ENCODE data around the gene STIM2. TPM values are rescaled to one million over a fixed set of nuclear protein-coding genes. Genes with fewer than 3 reads are reported as not detected.

STIM2 gene
- total RNA-seq, 4 donors from 2014 or later: 17.2 to 71.4 (median 20.7) TPM

DNA sequence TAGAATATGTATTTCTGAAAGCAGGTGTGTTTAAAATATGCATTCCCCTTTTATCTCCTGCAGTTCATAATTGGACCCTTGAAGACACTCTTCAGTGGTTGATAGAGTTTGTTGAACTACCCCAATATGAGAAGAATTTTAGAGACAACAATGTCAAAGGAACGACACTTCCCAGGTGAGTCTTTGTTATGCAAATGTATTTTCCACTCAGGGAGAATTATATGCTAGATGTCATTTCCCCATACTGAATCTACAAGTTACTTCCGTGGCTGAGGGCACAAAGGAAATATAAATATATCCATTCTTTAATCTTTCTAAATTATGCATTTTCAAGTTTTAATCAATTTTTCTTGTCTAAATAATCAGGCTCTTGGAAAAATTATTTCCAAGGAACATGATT lies 134.7 kb downstream of the STIM2 start:
- H3K27ac ChIP-seq: no peak overlapping the region
- no peaks in the 10 kb centered on the region for H3K27me3 ChIP-seq
- peaks cover 0 to 28% (median 10%) of the 10 kb centered on the region in 4 donors for H3K4me1 ChIP-seq
- no peaks in the 10 kb centered on the region for H3K9me3 ChIP-seq
- H3K36me3 ChIP-seq: no peaks in the 10 kb centered on the region
- no peak overlapping the region for H3K4me3 ChIP-seq
- no peak for DNase-seq
- TF ChIP-seq POLR2AphosphoS5 (IDR thresholded peaks at IDR 0.05): no peak
- TF ChIP-seq, protein P1, sequence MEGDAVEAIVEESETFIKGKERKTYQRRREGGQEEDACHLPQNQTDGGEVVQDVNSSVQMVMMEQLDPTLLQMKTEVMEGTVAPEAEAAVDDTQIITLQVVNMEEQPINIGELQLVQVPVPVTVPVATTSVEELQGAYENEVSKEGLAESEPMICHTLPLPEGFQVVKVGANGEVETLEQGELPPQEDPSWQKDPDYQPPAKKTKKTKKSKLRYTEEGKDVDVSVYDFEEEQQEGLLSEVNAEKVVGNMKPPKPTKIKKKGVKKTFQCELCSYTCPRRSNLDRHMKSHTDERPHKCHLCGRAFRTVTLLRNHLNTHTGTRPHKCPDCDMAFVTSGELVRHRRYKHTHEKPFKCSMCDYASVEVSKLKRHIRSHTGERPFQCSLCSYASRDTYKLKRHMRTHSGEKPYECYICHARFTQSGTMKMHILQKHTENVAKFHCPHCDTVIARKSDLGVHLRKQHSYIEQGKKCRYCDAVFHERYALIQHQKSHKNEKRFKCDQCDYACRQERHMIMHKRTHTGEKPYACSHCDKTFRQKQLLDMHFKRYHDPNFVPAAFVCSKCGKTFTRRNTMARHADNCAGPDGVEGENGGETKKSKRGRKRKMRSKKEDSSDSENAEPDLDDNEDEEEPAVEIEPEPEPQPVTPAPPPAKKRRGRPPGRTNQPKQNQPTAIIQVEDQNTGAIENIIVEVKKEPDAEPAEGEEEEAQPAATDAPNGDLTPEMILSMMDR (IDR thresholded peaks at IDR 0.05): no peak
- TF ChIP-seq EP300 (IDR thresholded peaks at IDR 0.05; ENCODE audit: low read depth): no peak
- TF ChIP-seq POLR2A (IDR thresholded peaks at IDR 0.05): no peak
- in situ Hi-C loops (cut with MboI; ENCODE audit: low pct_ligation_motif_present in 1 of 4, low pct_unique_long_range_greater_than_20kb in 1 of 4, low sequenced_read_pairs in 3 of 4): no loop called here
- 82 to 83% methylated on average over 2 of the region's 2 CpGs for WGBS, 2 donors (ENCODE audit: low coverage in 1 of 2)
- intact Hi-C loops (cut with DNase I; ENCODE audit: low total_unique reads): no loop called here

DNA sequence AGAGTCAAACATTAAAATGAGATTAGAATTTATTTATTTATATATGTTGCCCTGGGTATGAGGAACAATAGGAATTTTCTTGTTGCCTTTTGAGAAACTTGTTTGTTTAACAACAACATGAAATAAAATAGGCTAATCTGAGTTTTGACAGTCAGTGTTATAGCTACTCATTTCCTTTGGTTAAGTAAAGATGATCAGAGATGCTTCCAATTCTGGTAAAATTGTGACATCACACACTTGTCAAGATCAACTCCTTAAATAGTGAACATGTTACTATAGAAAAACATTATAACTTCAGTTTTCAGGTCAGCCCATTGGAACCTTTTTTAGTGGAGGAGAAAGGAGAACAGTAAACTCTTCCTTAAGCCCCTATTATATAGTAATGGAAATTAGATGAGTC lies 136.1 kb downstream of the STIM2 start:
- H3K4me3 ChIP-seq: no peak overlapping the region
- DNase-seq: no peak
- TF ChIP-seq POLR2A (IDR thresholded peaks at IDR 0.05) (no peak), EP300 (IDR thresholded peaks at IDR 0.05; ENCODE audit: low read depth) (no peak), POLR2AphosphoS5 (IDR thresholded peaks at IDR 0.05) (no peak)
- TF ChIP-seq, protein P1 (IDR thresholded peaks at IDR 0.05): no peak
- H3K9me3 ChIP-seq: no peaks in the 10 kb centered on the region
- intact Hi-C loops (cut with DNase I; ENCODE audit: low total_unique reads): no loop called here
- peaks cover 0 to 28% (median 10%) of the 10 kb centered on the region in 4 donors for H3K4me1 ChIP-seq
- in situ Hi-C loops (cut with MboI; ENCODE audit: low pct_ligation_motif_present in 1 of 4, low pct_unique_long_range_greater_than_20kb in 1 of 4, low sequenced_read_pairs in 3 of 4): no loop called here
- H3K27ac ChIP-seq: no peak overlapping the region
- no peaks in the 10 kb centered on the region for H3K36me3 ChIP-seq
- H3K27me3 ChIP-seq: no peaks in the 10 kb centered on the region

DNA sequence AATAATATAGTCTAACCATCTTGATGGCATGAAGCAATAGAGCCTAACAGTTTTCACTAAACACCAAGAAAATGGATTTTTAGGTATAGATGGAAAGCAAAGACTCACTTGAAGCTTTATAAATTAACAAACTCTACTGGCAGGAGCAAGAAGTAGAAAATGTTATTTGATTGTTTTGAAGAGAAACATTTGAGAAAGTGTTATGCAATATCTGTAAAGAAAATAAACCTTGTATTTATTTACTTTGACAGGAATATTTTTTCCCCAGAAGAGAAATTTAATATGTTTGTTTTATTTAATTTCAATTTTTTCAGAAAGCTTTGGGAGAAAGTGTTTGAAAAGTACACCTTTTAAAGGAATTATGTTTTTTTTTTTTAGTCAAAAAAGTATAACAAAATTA lies 139.0 kb downstream of the STIM2 start:
- TF ChIP-seq EP300 (IDR thresholded peaks at IDR 0.05; ENCODE audit: low read depth) (no peak), POLR2AphosphoS5 (IDR thresholded peaks at IDR 0.05) (no peak), POLR2A (IDR thresholded peaks at IDR 0.05) (no peak)
- TF ChIP-seq, protein P1 (IDR thresholded peaks at IDR 0.05): no peak
- no peak overlapping the region for H3K27ac ChIP-seq
- intact Hi-C loops (cut with DNase I; ENCODE audit: low total_unique reads) (no loop called here), in situ Hi-C loops (cut with MboI; ENCODE audit: low pct_ligation_motif_present in 1 of 4, low pct_unique_long_range_greater_than_20kb in 1 of 4, low sequenced_read_pairs in 3 of 4) (loop anchor here (10.0 to 25.0 kb wide), 6 partner anchors 135 to 662 kb away; partner anchors contain the start of genes STIM2 (in 1 of the 4) and TBC1D19 (in 1 of the 4))
- no peaks in the 10 kb centered on the region for H3K36me3 ChIP-seq
- peaks cover 0 to 13% (median 8%) of the 10 kb centered on the region in 4 donors for H3K4me1 ChIP-seq
- H3K9me3 ChIP-seq: no peaks in the 10 kb centered on the region
- DNase-seq: no peak
- no peak overlapping the region for H3K4me3 ChIP-seq
- no peaks in the 10 kb centered on the region for H3K27me3 ChIP-seq

DNA sequence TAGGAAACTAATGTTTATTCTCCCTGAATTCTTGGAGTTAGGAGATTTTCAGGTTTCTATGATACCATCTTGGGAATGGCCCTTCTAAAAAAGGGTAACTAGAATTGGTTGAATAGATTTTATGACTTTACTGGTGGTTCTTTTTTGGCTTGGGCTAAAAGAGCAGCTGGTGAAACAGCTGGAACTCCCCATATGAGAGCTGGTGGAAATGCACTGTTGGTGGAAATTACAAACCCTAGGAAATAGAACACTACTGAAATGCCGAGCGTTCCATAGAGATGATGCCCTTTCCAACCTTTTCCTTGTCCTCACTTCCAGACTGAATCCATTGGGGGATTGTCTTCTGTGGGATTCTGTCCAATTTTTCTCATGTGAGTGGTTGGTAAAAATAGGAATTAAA lies 139.5 kb downstream of the STIM2 start:
- no peak for DNase-seq
- intact Hi-C loops (cut with DNase I; ENCODE audit: low total_unique reads) (no loop called here), in situ Hi-C loops (cut with MboI; ENCODE audit: low pct_ligation_motif_present in 1 of 4, low pct_unique_long_range_greater_than_20kb in 1 of 4, low sequenced_read_pairs in 3 of 4) (loop anchor here (10.0 to 25.0 kb wide), 6 partner anchors 135 to 663 kb away; partner anchors contain the start of genes STIM2 (in 1 of the 4) and TBC1D19 (in 1 of the 4))
- Histone ChIP-seq H3K4me3 (no peak overlapping the region), H3K4me1 (peaks cover 0 to 16% (median 8%) of the 10 kb centered on the region in 4 donors), H3K9me3 (no peaks in the 10 kb centered on the region), H3K27me3 (no peaks in the 10 kb centered on the region), H3K27ac (no peak overlapping the region), H3K36me3 (no peaks in the 10 kb centered on the region)
- WGBS, 2 donors (ENCODE audit: low coverage in 1 of 2): 80 to 88% methylated on average over 2 of the region's 2 CpGs
- TF ChIP-seq EP300 (IDR thresholded peaks at IDR 0.05; ENCODE audit: low read depth) (no peak), POLR2A (IDR thresholded peaks at IDR 0.05) (no peak), POLR2AphosphoS5 (IDR thresholded peaks at IDR 0.05) (no peak)
- TF ChIP-seq, protein P1 (IDR thresholded peaks at IDR 0.05): no peak

Measured in transverse colon (tissue), 4 donors.